ENCODE results near the gene C19orf67.

The C19orf67 gene

DNA sequence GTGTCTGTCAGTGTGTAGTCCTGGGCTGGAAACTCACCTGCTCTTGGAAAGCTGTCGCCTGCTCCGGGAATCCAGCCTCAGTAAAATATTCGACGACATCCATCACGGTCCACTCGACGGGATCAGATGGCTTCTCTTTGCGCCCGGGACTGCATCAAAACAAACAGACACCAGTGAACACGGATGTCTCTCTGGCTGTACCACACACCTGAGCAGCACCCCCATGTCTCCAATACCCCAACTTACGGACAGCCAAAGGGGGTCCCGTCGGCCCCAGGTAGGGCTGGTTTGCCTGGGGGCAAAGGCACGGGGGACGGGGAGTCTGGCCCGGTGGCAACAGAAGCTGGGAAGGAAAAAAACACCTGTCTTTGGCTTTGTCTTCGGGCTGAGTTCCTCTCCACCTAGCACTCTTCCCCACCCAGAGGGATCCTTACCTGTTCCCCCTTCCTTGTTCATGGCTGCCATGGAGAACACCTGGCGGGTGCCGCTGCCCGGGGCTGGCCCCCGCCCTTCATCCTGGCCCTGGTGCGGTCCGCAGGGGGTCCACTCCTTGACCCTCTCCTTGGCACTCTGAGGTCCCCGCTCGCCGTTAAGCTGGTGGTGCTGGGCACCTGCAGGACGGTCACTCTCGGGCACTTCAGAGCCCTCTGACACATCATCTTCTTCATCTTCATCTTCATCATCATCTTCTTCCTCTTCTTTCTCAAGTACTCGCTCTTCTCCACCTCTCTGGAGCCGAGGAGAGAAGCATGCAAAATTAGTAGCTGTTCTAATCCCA lies 3.2 kb upstream of the C19orf67 start:
- Mint-ChIP-seq H3K27me3 (no peaks in the 10 kb centered on the region), H3K4me1 (peaks cover 29% of the 10 kb centered on the region), H3K36me3 (peaks cover 34% of the 10 kb centered on the region), H3K9me3 (peaks cover 13% of the 10 kb centered on the region), H3K27ac (peak overlapping the region; percentile 79), H3K4me3 (peak overlapping the region; percentile 73)
- no peak for DNase-seq
- CTCF ChIA-PET: interaction anchor here (1.2 to 1.6 kb wide), 2 partner anchors 10 to 27 kb away, joined by 3 to 4 read pairs; no protein-coding TSS in a partner anchor

DNA sequence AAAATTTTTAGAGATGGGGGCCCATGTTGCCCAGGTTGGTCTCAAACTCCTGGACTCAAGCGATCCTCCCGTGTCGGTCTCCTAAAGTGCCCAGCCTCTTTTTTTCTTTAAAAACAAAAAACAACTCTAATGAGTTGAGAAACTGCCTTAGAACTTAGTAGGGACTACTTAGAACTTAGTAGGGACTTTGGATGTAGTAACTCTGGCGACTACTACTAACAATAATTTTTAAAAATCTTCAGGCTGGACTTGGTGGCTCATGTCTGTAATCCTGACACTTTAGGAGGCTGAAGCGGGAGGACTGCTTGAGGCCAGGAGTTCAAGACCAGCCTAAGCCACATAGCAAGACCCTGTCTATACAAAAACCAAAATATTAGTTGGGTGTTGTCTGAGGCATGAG lies 515 bp upstream of the C19orf67 start:
- no peak for DNase-seq
- H3K27ac Mint-ChIP-seq: no peak overlapping the region
- peaks cover 18% of the 10 kb centered on the region for H3K36me3 Mint-ChIP-seq
- peaks cover 29% of the 10 kb centered on the region for H3K4me1 Mint-ChIP-seq
- H3K9me3 Mint-ChIP-seq: no peaks in the 10 kb centered on the region
- no peaks in the 10 kb centered on the region for H3K27me3 Mint-ChIP-seq
- no peak overlapping the region for H3K4me3 Mint-ChIP-seq
- CTCF ChIA-PET: no interaction called here

DNA sequence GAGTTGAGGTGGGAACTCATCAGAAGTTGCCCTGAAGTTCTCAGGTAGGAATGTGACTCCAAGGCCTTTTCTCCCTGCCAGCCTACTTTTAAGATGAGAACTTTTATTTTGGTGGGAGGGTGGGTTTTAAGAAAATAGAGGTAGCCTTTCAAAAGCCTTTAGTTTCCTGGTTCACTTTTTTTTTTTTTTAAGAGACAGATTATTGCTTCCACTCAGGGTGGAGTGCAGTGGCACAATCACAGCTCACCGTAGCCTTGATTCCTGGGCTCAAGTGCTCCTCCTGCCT lies 3.0 kb downstream of the C19orf67 start:
- Mint-ChIP-seq H3K4me3 (peak overlapping the region; percentile 81), H3K36me3 (peaks cover 3% of the 10 kb centered on the region), H3K27ac (no peak overlapping the region), H3K9me3 (no peaks in the 10 kb centered on the region), H3K4me1 (peaks cover 25% of the 10 kb centered on the region), H3K27me3 (no peaks in the 10 kb centered on the region)
- no peak for DNase-seq
- CTCF ChIA-PET: interaction anchor here (1.0 to 1.6 kb wide), 2 partner anchors 10 to 26 kb away, joined by 4 to 10 read pairs; partner anchors contain the start of gene MISP3

DNA sequence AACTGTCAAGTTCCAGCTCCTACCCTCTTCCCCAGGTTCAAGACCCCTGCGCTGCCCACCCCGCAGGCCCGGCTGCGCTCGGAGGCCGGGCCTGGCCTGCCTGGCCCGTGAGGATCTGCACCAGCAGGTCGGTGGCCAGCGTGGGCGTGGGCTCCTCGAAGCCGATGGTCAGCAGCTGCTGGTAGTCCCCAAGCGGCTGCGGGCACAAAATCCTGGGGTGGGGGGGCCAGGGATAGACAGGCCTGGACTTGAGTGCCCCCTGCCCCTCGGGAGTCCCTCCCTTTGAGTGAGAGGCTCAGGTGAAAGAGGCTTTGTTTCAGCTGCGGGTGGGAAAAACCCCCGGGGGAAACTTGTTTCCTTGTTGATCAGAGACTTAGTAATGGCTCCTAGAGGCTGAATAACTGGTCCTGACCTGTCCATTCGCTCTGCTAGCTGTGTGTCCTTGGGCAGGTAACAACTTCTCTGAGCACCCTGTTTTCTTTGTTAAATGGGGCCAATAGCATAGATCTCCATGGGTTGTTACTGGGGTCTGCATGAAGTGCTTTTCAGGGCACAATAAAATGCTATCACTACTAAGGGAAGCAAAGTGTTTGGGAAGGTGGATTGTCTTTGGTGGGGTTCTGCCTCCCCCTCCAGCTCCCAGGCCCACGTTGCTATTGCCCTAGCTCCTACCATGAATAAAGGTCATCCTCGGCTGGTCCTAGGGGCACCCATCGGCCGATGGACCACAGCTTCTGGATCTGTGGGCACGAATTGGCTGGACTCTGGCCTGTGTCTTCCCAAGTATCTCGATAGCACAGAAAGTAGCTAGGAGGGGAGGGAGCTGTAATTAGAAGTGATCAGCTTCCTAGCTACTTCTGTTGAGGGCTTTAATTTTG lies 3.5 kb downstream of the C19orf67 start:
- Mint-ChIP-seq H3K4me3 (peak overlapping the region; percentile 81), H3K27ac (peak overlapping the region; percentile 86), H3K27me3 (no peaks in the 10 kb centered on the region), H3K36me3 (no peaks in the 10 kb centered on the region), H3K4me1 (peaks cover 28% of the 10 kb centered on the region), H3K9me3 (no peaks in the 10 kb centered on the region)
- DNase-seq: peak; percentile 52
- CTCF ChIA-PET: interaction anchor here (0.9 to 2.6 kb wide), 5 partner anchors 9 to 55 kb away, joined by 3 to 10 read pairs (median 4); partner anchors contain the start of genes ASF1B and MISP3

DNA sequence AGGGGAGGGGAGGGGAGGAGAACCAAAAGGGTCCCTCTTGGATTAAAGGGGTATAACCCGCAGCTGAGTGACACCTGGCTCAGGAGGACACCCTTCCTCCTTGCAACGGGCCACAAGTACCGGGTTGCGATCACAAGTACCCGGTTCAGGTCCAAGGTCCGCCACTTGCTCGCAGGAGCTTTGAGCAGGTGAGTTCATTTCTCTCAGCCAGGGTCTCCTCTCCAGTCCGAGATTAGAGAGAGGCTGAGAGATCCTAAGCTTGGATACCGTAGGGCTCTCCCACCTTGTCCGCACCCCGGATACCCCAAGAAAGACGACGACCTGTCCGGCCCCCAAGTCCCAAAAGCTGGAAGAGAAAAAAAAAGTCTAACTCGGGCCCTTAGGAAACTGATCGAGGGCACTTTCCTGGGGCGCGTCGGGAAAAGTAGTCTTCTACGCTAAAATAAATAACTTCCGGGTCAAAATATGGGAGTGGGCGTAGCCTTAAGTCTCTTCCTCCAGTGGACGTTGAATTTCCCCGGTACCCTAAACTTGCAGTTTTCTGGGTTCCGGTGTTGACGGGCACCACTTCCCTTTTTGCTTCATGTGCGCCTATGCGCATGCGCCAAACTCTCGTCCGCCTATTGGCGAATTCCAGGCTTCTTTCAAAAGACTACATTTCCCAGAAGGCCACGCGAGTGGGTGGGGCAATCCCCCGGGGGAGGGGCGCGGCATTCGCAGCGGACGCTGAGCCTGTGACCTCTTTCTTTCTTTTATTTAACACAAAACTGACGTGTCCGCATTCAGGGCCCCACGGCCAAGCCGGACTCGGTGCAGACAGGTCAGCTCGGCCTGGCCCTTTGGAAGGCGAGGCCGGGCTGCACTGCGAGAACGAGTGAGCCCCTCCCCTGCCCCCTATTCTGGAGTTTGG lies 4.4 kb downstream of the C19orf67 start:
- Mint-ChIP-seq H3K4me1 (peaks cover 30% of the 10 kb centered on the region), H3K27ac (peak overlapping the region; percentile 86), H3K27me3 (no peaks in the 10 kb centered on the region), H3K9me3 (no peaks in the 10 kb centered on the region), H3K4me3 (peak overlapping the region; percentile 81), H3K36me3 (no peaks in the 10 kb centered on the region)
- CTCF ChIA-PET: interaction anchor here (0.6 to 2.6 kb wide), 8 partner anchors 8 to 202 kb away, joined by 3 to 10 read pairs (median 4); partner anchors contain the start of genes ASF1B and MISP3
- DNase-seq: peak; percentile 99

DNA sequence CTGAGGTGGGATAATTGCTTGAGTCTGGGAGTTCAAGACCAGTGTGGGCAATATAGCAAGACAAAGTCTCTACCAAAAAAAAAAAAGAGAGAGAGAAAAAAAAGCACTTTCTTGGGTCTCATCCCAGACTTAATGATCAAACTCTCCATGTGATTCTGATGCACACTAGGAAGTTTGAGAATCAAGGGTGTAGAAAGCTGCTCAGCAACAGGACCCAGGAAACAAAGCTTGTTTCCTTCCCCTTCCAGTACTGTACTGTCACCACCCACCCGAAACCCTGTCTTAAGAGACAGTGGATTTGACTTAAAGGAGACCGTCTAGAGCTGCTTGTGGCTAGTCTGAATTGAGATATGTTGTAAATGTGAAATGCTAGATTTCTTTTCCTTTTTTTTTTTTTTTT lies 7.2 kb downstream of the C19orf67 start:
- no peaks in the 10 kb centered on the region for H3K36me3 Mint-ChIP-seq
- no peak for DNase-seq
- peaks cover 49% of the 10 kb centered on the region for H3K4me1 Mint-ChIP-seq
- no peaks in the 10 kb centered on the region for H3K9me3 Mint-ChIP-seq
- H3K4me3 Mint-ChIP-seq: no peak overlapping the region
- CTCF ChIA-PET: interaction anchor here (0.6 to 2.7 kb wide), 5 partner anchors 10 to 197 kb away, joined by 3 to 13 read pairs (median 3); no protein-coding TSS in a partner anchor
- peaks cover 16% of the 10 kb centered on the region for H3K27me3 Mint-ChIP-seq
- H3K27ac Mint-ChIP-seq: peak overlapping the region; percentile 42

DNA sequence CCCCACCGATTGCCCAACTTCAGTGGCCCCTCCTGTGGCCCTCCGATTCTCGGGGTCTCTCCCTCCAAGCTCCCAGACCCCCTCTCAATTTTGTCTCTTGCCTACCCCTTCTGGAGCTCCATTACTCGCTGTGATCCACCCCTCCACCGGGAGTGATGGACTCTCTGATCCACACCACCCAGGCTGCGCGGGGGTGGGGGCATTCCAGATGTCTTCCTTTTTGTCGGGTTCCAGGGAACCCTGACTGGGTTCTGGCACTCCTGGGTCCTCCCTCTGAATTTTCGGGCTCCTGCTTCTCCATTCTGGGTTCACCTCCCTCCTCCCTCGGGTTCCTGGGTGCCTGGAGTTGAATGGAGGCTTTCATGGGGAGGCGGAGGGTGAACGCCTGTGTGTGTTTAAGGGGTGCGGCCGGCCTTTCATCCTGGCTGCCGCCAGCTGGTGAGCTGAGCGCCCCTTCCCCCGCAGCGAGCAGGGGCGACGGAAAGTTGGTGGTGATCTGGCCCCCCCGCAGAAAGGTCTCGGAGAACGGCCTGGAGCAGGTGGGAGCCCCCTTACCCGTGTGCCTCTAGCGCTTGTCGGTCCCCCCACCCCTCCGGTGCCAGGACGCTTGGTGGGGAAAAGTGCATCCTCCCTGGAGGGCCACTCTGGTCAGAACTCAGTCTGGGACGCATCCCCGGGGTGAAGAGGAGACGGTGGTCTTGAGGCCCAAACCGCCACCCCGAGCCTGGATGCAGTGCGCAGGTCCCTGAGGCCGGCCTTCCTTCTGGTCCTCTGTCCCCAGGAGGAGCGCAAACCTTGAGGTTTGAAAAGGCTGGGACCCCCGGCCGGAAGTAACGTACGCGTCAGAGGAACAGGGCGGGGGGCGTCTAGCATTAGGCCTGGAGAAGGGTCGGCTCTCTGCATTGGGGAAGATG lies 11.4 kb downstream of the C19orf67 start:
- DNase-seq: peak; percentile 43
- CTCF ChIA-PET: interaction anchor here (0.9 to 6.7 kb wide), 12 partner anchors 8 to 202 kb away, joined by 3 to 70 read pairs (median 5); partner anchors contain the start of gene ASF1B
- Mint-ChIP-seq H3K4me3 (peak overlapping the region; percentile 91), H3K4me1 (peaks cover 32% of the 10 kb centered on the region), H3K27me3 (peaks cover 56% of the 10 kb centered on the region), H3K36me3 (no peaks in the 10 kb centered on the region), H3K27ac (peak overlapping the region; percentile 85), H3K9me3 (no peaks in the 10 kb centered on the region)

DNA sequence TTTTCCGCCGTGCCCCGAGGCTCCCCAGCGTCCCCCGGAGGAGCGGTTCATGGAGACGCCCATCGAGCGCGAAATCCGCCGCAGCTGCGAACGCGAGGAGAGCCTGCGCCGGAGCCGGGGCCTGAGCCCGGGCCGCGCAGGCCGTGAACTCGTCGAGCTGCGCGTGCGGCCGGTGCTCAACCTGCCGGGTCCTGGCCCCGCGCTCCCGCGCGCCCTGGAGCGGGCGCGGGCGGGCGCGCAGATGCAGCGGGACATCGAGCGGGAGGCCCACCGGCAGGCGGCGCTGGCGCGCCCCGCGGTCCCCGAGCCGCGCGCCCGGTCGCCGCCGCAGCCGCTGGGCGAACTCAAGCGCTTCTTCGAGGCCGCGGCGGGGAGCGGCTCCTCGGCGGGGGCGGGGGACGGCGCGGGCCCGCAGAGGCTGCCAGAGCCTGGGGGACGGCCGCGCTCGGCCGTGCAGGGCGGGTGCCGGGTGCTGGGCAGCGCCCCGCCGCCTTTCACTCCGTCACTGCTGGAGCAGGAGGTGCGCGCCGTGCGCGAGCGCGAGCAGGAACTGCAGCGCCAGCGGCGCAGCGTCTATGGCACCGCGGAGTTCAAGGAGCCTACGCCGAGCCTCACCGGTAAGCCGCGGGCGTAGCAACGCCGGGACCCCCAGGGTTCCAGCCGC lies 12.2 kb downstream of the C19orf67 start:
- Mint-ChIP-seq H3K4me3 (peak overlapping the region; percentile 91), H3K27ac (peak overlapping the region; percentile 85), H3K9me3 (no peaks in the 10 kb centered on the region), H3K36me3 (no peaks in the 10 kb centered on the region), H3K27me3 (peaks cover 59% of the 10 kb centered on the region), H3K4me1 (peaks cover 32% of the 10 kb centered on the region)
- CTCF ChIA-PET: interaction anchor here (0.9 to 6.7 kb wide), 15 partner anchors 8 to 201 kb away, joined by 3 to 70 read pairs (median 4); partner anchors contain the start of gene ASF1B
- DNase-seq: peak; percentile 81

DNA sequence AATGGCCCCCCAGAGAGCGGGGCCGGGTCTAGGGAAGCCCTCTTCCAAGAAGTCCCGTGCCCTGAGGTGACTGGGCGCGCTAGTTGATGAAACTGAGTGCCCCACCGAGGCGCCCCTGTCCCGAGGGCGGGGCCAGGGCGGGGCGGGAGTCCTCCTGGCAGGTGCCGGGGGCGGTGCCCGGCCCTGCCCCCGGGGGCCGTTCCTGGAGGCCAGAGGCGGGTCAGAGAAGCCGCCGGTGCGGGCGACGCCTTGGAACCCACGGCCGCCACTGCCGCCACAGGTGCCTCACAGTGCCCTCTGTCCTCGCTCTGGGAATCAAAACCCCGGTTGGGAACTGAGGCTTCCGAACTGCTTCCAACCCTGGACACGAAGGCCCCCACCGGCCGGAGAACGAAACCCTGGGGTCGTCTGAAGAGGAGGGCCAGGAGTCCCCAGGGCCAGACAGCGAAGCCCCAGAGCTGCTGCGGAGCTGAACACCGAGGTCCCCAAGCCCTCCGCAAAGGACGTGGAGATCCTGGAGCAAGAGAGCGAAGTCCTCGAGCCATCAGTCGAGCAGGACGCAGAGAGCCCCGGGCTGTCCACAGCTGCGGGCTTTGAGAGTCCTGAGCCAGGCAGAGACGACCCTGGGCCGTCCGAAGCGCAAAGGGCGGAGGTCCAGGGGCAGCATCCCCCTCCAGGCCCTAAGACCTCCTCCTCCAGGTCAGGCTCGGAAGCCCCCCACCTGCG lies 12.9 kb downstream of the C19orf67 start, which contains the start of gene MISP3:
Gene MISP3 (plus strand): TSS at position 252 of the 726 bp plus-strand sequence. CDS start 524 bp downstream, outside the sequence.
- CTCF ChIA-PET: interaction anchor here (0.7 to 6.7 kb wide), 13 partner anchors 9 to 197 kb away, joined by 3 to 70 read pairs (median 5); partner anchors contain the start of genes ASF1B and IL27RA
- peaks cover 32% of the 10 kb centered on the region for H3K4me1 Mint-ChIP-seq
- DNase-seq: peak; percentile 54
- H3K9me3 Mint-ChIP-seq: no peaks in the 10 kb centered on the region
- H3K27me3 Mint-ChIP-seq: peaks cover 59% of the 10 kb centered on the region
- no peaks in the 10 kb centered on the region for H3K36me3 Mint-ChIP-seq
- H3K4me3 Mint-ChIP-seq: peak within 1 kb of the TSS; percentile 91
- peak within 1 kb of the TSS; percentile 85 for H3K27ac Mint-ChIP-seq

DNA sequence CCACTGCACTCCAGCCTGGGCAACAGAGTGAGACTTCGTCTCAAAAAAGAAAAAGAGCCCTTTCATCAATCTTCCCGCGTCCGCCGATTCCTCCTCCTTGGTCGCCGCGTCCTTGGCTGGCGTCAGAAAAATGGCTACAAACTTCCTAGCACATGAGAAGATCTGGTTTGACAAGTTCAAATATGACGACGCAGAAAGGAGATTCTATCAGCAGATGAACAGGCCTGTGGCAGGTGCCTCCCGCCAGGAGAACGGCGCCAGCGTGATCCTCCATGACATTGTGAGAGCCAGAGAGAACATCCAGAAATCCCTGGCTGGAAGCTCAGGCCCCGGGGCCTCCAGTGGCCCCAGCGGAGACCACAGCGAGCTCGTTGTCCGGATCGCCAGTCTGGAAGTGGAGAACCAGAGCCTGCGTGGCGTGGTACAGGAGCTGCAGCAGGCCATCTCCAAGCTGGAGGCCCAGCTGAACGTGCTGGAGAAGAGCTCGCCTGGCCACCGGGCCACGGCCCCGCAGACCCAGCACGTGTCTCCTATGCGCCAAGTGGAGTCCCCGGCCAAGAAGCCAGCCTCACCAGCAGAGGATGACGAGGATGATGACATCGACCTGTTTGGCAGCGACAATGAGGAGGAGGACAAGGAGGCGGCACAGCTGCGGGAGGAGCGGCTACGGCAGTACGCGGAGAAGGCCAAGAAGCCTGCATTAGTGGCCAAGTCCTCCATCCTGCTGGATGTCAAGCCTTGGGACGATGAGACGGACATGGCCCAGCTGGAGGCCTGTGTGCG lies 15.1 kb downstream of the C19orf67 start:
- H3K27me3 Mint-ChIP-seq: peaks cover 71% of the 10 kb centered on the region
- H3K4me1 Mint-ChIP-seq: peaks cover 25% of the 10 kb centered on the region
- H3K36me3 Mint-ChIP-seq: no peaks in the 10 kb centered on the region
- H3K9me3 Mint-ChIP-seq: no peaks in the 10 kb centered on the region
- DNase-seq: no peak
- no peak overlapping the region for H3K4me3 Mint-ChIP-seq
- H3K27ac Mint-ChIP-seq: no peak overlapping the region
- CTCF ChIA-PET: interaction anchor here (1.2 to 6.7 kb wide), 5 partner anchors 12 to 195 kb away, joined by 3 to 70 read pairs (median 6); no protein-coding TSS in a partner anchor

DNA sequence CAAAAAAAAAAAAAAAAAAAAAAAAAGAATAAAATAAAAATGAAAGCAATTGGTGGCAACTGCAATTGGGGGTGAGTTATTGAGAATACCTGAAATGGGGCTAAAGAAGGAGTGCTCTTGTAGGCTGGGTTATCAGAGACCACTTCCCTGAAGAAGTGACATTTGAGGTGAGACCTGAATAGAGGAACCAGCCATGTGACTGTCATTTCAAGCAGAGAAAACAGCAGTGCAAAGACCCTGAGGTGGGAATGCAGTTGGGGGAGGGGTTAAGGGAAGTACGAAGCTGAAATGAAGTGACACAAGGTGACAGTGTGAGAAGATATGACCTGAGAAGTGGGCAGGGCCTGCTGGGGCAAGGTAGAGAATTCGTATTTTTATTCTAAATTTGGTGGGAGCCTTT lies 19.4 kb downstream of the C19orf67 start:
- Mint-ChIP-seq H3K4me1 (peaks cover 2% of the 10 kb centered on the region), H3K27ac (no peak overlapping the region), H3K36me3 (no peaks in the 10 kb centered on the region), H3K27me3 (peaks cover 50% of the 10 kb centered on the region), H3K4me3 (no peak overlapping the region), H3K9me3 (no peaks in the 10 kb centered on the region)
- no peak for DNase-seq
- CTCF ChIA-PET: no interaction called here

All from activated naive CD4-positive, alpha-beta T cell treated with anti-CD3 and anti-CD28 coated beads, Interleukin-2, amount 10 ng/mL, durations not matched to agents 7 days and 5 days (primary cell).